Coronary artery (tissue), 2 donors: ENCODE measurements around the gene VAPA.

Experiments
- DNase-seq: peaks from one replicate; pipeline ENCODE4 v3.0.0-alpha.2; 2017; ENCODE audit warnings: low spot score
- H3K27ac ChIP-seq, 2 donors: fragments of 200-600 bp; sonication (generic); one replicate each; pipeline ENCODE4 v1.5.1; 2016 to 2019
- H3K4me3 ChIP-seq: fragments of 200-600 bp; sonication (generic); 2 replicates; pipeline ENCODE4 v1.5.1; 2016; ENCODE audit warnings: mild to moderate bottlenecking, moderate library complexity
- TF ChIP-seq, protein P1 (sequence below): fragments of 200-600 bp; sonication (generic); IDR thresholded peaks from one replicate; pipeline ENCODE4 v1.5.1; 2019; ENCODE audit warnings: antibody characterized with exemption

Gene VAPA

DNA sequence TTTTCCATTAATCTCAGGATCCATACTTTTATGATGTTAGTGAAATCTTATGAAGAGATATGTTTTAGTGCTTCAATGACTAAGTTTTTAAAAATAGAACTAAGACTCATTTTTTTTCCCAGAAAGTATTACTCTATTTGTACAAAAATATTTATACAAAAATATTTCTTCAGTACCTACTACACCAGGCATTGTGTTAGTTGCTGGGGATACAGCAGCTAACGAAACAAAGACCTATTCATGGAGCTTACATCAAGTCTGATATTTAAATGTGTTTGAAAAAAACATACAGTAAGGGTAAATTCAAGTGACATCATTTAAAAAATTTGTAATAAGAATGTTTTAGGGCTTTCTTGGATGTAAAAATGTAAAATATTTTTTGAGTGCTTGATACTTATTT lies 11.6 kb downstream of the VAPA start:
- DNase-seq: no peak

DNA sequence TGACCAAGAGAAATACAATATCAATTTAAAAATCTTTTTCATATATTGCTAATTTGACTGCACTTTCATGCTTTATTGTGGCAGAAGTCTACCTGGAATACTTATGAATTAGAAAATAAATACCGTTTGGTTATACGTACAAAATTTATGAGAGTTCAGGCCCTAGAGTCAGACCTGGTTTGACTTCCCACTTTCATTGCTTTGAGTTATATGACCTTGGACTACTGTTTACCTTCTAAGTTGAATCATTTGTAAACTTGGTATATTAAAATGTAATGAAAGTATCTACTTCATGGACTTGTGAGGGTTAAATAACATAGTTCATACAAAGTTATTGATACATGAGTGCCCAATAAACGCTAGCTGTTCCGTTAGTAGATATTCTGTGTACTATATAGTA lies 12.0 kb downstream of the VAPA start:
- TF ChIP-seq, protein P1, sequence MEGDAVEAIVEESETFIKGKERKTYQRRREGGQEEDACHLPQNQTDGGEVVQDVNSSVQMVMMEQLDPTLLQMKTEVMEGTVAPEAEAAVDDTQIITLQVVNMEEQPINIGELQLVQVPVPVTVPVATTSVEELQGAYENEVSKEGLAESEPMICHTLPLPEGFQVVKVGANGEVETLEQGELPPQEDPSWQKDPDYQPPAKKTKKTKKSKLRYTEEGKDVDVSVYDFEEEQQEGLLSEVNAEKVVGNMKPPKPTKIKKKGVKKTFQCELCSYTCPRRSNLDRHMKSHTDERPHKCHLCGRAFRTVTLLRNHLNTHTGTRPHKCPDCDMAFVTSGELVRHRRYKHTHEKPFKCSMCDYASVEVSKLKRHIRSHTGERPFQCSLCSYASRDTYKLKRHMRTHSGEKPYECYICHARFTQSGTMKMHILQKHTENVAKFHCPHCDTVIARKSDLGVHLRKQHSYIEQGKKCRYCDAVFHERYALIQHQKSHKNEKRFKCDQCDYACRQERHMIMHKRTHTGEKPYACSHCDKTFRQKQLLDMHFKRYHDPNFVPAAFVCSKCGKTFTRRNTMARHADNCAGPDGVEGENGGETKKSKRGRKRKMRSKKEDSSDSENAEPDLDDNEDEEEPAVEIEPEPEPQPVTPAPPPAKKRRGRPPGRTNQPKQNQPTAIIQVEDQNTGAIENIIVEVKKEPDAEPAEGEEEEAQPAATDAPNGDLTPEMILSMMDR: no peak
- H3K4me3 ChIP-seq: no peak overlapping the region
- H3K27ac ChIP-seq: peak overlapping the region; percentile 27 to 43
- no peak for DNase-seq

More for the DNA sequence above, 11.6 kb downstream of the VAPA start:
- TF ChIP-seq, protein P1: no peak
- Histone ChIP-seq H3K27ac (peak overlapping the region; percentile 39 to 60), H3K4me3 (no peak overlapping the region)

DNA sequence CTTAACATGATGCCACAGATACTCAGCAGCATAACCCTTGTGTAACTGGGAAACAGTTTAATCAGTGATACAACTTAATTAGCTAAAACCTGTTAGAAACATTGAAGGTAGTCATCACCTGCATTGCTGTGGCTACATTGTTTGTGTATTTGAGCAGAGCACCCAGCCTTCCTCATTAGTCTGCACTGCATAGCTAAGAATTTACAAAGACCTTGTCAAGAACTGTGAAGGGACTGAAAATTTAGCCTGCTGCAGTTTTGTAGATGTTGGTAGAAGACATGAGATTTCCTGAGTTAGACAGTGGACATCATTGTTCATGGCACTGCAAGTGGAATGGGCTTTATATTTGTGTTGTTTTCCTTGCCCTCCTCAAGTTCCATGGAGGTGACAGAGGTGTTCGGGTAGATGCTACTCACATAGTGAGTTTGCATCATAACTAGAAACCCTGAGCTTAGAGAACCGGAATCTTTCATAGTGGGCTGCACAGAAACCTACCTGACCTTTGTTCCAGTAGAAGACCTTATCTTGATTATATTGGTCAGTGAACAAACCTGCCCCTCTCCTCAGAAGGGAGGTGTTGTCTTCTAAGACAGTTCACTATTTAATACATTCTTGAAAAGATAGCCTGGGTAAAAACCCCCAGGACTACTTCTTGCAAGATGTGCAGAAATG lies 12.5 kb downstream of the VAPA start:
- TF ChIP-seq, protein P1: no peak
- peak overlapping the region; percentile 27 to 43 for H3K27ac ChIP-seq
- no peak for DNase-seq
- no peak overlapping the region for H3K4me3 ChIP-seq

DNA sequence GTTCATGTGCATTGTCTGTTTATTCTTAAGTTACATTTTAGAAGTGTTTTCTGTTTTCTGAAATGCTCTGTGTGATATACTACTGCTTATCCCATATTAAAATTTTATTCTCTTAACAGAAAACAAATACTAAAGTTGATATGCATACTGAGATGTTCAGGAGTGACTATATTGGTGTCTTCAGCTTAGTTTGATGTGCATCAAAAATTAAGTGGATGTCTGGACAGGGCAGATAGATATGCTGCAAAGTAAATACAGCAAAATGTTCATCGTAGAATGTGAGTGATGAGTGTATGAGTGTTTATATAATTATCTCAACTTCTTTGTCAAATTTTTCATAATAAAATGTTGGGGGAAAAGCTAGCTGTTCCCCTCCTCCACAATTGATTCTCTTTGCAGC lies 13.2 kb downstream of the VAPA start:
- H3K4me3 ChIP-seq: no peak overlapping the region
- H3K27ac ChIP-seq: peak overlapping the region in 1 of 2 donors; percentile 27
- no peak for DNase-seq
- TF ChIP-seq, protein P1: no peak

DNA sequence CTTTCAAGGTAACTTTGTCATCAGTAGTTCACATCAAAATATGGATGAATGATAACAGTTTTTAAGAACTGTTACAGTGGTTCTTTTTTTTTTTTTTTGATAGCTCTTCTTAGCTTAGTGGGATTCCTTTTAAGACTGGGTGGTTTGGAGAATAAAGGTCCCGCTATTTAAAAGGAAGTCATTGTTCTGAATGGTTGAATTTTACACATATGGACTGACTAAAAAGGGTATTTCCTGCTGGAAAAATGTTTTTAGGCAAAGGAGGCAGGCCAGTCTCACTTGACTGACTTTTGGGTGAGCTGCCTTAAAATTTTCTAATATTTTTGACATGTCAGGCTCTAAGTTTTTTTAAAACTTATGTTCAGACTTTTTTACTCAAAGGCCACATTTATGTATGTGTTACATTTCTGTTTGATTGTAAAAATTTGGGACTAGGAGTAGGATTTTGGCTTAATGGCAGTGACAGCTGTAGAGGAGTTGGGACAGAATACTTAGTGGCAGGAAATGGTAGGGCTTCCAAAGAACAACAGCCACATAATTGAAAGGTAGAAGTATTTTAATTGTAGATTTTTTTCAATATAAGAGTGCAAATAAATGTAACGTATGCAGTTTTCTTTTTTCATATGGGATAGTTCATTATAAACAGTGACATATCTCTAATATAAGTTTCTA lies 13.7 kb downstream of the VAPA start:
- no peak for DNase-seq
- Histone ChIP-seq H3K27ac (no peak overlapping the region), H3K4me3 (no peak overlapping the region)
- TF ChIP-seq, protein P1: no peak

DNA sequence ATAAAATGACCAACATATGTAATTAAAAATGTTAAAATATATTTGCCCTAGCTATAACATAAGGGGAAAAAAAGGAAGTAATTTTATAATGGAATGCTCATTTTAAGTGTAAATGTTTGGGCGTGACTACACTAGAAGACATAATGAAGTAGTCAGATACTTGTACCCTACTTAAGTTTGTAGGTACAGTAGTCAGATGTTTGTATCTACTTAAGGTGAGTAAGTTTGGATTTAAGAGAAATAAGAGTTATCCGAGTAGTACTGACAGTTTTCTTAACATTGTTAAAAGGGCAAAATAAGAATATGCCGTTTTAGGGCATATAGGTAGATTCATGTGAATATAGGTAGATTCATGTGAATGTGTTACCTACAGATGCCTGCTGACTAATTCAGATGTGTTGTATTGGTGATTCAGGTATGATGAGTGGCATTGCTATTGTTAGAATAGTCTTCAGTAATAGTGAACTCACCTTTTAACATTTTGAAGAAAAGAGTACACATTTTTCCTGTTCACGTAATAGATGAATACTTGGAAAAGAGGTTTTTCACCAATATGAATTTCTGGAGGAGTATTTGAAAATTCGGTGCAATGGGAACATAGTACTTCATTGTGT lies 14.9 kb downstream of the VAPA start:
- TF ChIP-seq, protein P1: no peak
- H3K27ac ChIP-seq: peak overlapping the region in 1 of 2 donors; percentile 22
- no peak overlapping the region for H3K4me3 ChIP-seq
- DNase-seq: no peak
